ENCODE results near the gene NYNRIN.

The NYNRIN gene

DNA sequence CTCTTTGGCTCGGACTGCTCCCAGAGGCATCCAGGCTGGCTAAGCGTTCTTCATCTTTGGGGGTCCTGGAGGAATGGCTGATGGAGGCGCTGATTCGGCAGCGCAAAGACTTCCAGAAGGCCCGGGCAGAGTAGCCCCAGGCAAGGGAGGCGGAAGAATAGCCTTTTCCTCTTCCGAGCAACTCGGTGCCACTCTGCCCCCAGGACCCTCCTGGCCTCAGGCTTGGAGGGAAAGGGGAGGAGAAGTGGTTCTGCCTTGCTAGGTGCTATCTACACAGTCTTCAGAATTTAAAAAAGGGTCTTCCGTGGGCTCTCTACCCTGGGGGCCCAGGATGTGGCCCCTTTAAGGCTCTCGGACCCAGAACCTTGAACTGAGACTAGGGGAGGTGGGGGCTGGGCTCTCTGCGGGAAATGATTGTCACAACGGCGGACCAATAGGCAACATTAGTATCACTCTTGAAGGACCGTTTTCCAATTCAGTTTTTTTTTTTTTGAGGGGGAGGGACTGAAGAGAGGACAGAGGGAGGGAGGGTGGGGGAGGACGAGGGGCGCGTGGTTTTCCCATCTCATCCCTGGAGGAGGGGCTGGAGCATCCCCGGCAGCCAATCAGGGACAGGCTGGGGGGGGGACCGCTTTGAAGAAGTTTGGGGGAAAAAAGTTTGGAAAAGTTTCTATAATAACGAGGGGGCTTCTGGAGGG lies 31.1 kb upstream of the NYNRIN start, which contains the start of gene NFATC4:
NFATC4 (plus strand) TSS at position 671 of the 698 bp plus-strand sequence. CDS start 157 bp downstream, outside the sequence.
- peak within 1 kb of the TSS; percentile 93 for H3K27ac ChIP-seq (ENCODE audit: low read length, poor library complexity, severe bottlenecking)

DNA sequence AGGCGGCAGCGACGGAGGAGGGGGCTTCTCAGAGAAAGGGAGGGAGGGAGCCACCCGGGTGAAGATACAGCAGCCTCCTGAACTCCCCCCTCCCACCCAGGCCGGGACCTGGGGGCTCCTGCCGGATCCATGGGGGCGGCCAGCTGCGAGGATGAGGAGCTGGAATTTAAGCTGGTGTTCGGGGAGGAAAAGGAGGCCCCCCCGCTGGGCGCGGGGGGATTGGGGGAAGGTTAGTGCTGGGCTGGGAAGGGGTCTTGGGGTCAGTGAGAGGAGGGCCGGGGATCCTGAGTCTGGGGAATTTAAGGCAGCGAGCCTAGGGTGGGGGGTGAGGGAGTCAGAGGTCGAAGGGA lies 30.6 kb upstream of the NYNRIN start:
- Histone ChIP-seq H2AFZ (ENCODE audit: low read depth, low read length) (peak overlapping the region; percentile 11), H2BK120ac (ENCODE audit: low read depth, low read length) (peak overlapping the region; percentile 100), H3K4me1 (ENCODE audit: control insufficient read depth, insufficient read depth, low read depth, low read length) (peaks cover 33% of the 10 kb centered on the region), H3K4me2 (ENCODE audit: low read length, poor library complexity, severe bottlenecking) (peak overlapping the region; percentile 99), H3K18ac (ENCODE audit: low read depth in 1 of 2, low read length in 2 of 2) (peak overlapping the region; percentile 96 to 98), H3K9me3 (ENCODE audit: control insufficient read depth, low read length) (no peaks in the 10 kb centered on the region), H3K9ac (ENCODE audit: low read length) (peak overlapping the region; percentile 98), H4K8ac (ENCODE audit: low read length) (peak overlapping the region; percentile 95), H2BK12ac (ENCODE audit: low read length in 2 of 2) (peak overlapping the region in 1 of 2 experiments; percentile 51), H3K36me3 (ENCODE audit: control insufficient read depth in 1 of 2, insufficient read depth in 2 of 2, low read depth in 1 of 2, low read length in 2 of 2) (peaks cover 20 to 35% of the 10 kb centered on the region in 2 experiments), H2BK15ac (ENCODE audit: low read depth, poor library complexity, severe bottlenecking) (peak overlapping the region; percentile 99), H3K23ac (ENCODE audit: low read length in 2 of 2) (peak overlapping the region; percentile 31 to 54), H2AK5ac (ENCODE audit: low read length, severe bottlenecking) (no peak overlapping the region), H3K27me3 (ENCODE audit: control insufficient read depth in 1 of 2, insufficient read depth in 1 of 2, low read length in 2 of 2) (no peaks in the 10 kb centered on the region), H3K14ac (ENCODE audit: low read length in 2 of 2) (peak overlapping the region; percentile 69 to 94), H3K27ac (ENCODE audit: low read length, poor library complexity, severe bottlenecking) (peak overlapping the region; percentile 52), H3K79me1 (replicated peaks; ENCODE audit: low read length, poor library complexity, severe bottlenecking) (peaks cover 12% of the 10 kb centered on the region), H2BK5ac (ENCODE audit: low read depth, low read length, poor library complexity, severe bottlenecking) (peak overlapping the region; percentile 32), H3K4ac (ENCODE audit: low read depth in 1 of 2, low read length in 2 of 2) (peak overlapping the region; percentile 96 to 98), H4K91ac (ENCODE audit: low read length) (peak overlapping the region; percentile 90), H3K4me3 (ENCODE audit: insufficient read depth in 1 of 2, low read depth in 1 of 2, low read length in 2 of 2) (peak overlapping the region; percentile 81 to 89)
- WGBS, result 3% methylated on average over 14 of the region's 15 CpGs
- DNase-seq, result no peak

More for the DNA sequence above, 31.1 kb upstream of the NYNRIN start, which contains the start of gene NFATC4:
- peak within 1 kb of the TSS; percentile 99 for H3K4ac ChIP-seq (ENCODE audit: low read depth in 1 of 2, low read length in 2 of 2)
- H4K91ac ChIP-seq (ENCODE audit: low read length), result peak within 1 kb of the TSS; percentile 99
- H3K79me1 ChIP-seq (replicated peaks; ENCODE audit: low read length, poor library complexity, severe bottlenecking), result peaks cover 12% of the 10 kb centered on the region
- H2AK5ac ChIP-seq (ENCODE audit: low read length, severe bottlenecking), result peak within 1 kb of the TSS; percentile 44
- peak within 1 kb of the TSS; percentile 54 to 90 for H3K23ac ChIP-seq (ENCODE audit: low read length in 2 of 2)
- peaks cover 33% of the 10 kb centered on the region for H3K4me1 ChIP-seq (ENCODE audit: control insufficient read depth, insufficient read depth, low read depth, low read length)
- DNase-seq, result peak; percentile 98
- peak within 1 kb of the TSS; percentile 98 for H3K9ac ChIP-seq (ENCODE audit: low read length)
- no peaks in the 10 kb centered on the region for H3K27me3 ChIP-seq (ENCODE audit: control insufficient read depth in 1 of 2, insufficient read depth in 1 of 2, low read length in 2 of 2)
- peak within 1 kb of the TSS; percentile 100 for H2BK120ac ChIP-seq (ENCODE audit: low read depth, low read length)
- peak within 1 kb of the TSS; percentile 81 to 89 for H3K4me3 ChIP-seq (ENCODE audit: insufficient read depth in 1 of 2, low read depth in 1 of 2, low read length in 2 of 2)
- H3K14ac ChIP-seq (ENCODE audit: low read length in 2 of 2), result peak within 1 kb of the TSS; percentile 94
- peak within 1 kb of the TSS; percentile 11 for H2AFZ ChIP-seq (ENCODE audit: low read depth, low read length)
- H2BK15ac ChIP-seq (ENCODE audit: low read depth, poor library complexity, severe bottlenecking), result peak within 1 kb of the TSS; percentile 99
- H3K18ac ChIP-seq (ENCODE audit: low read depth in 1 of 2, low read length in 2 of 2), result peak within 1 kb of the TSS; percentile 96 to 98
- under 1% methylated on average over 17 of the region's 21 CpGs for WGBS
- H3K36me3 ChIP-seq (ENCODE audit: control insufficient read depth in 1 of 2, insufficient read depth in 2 of 2, low read depth in 1 of 2, low read length in 2 of 2), result peaks cover 17 to 29% of the 10 kb centered on the region in 2 experiments
- H3K9me3 ChIP-seq (ENCODE audit: control insufficient read depth, low read length), result no peaks in the 10 kb centered on the region
- peak within 1 kb of the TSS; percentile 99 for H4K8ac ChIP-seq (ENCODE audit: low read length)
- H3K4me2 ChIP-seq (ENCODE audit: low read length, poor library complexity, severe bottlenecking), result peak within 1 kb of the TSS; percentile 99
- H2BK5ac ChIP-seq (ENCODE audit: low read depth, low read length, poor library complexity, severe bottlenecking), result peak within 1 kb of the TSS; percentile 73
- peak within 1 kb of the TSS; percentile 83 to 94 for H2BK12ac ChIP-seq (ENCODE audit: low read length in 2 of 2)

GRCh38 chr14:24368562-24369252 lies 30.1 kb upstream of the NYNRIN start:
- DNase-seq, result peak; percentile 83
- Histone ChIP-seq H2BK120ac (ENCODE audit: low read depth, low read length) (peak overlapping the region; percentile 100), H2BK15ac (ENCODE audit: low read depth, poor library complexity, severe bottlenecking) (peak overlapping the region; percentile 99), H3K9ac (ENCODE audit: low read length) (peak overlapping the region; percentile 98), H3K4me2 (ENCODE audit: low read length, poor library complexity, severe bottlenecking) (peak overlapping the region; percentile 99), H3K4me1 (ENCODE audit: control insufficient read depth, insufficient read depth, low read depth, low read length) (peaks cover 33% of the 10 kb centered on the region), H3K27ac (ENCODE audit: low read length, poor library complexity, severe bottlenecking) (peak overlapping the region; percentile 30), H2AFZ (ENCODE audit: low read depth, low read length) (no peak overlapping the region), H3K79me1 (replicated peaks; ENCODE audit: low read length, poor library complexity, severe bottlenecking) (peaks cover 12% of the 10 kb centered on the region), H3K9me3 (ENCODE audit: control insufficient read depth, low read length) (no peaks in the 10 kb centered on the region), H3K23ac (ENCODE audit: low read length in 2 of 2) (peak overlapping the region; percentile 54 to 90), H3K18ac (ENCODE audit: low read depth in 1 of 2, low read length in 2 of 2) (peak overlapping the region; percentile 96 to 98), H4K8ac (ENCODE audit: low read length) (peak overlapping the region; percentile 95), H2BK12ac (ENCODE audit: low read length in 2 of 2) (peak overlapping the region; percentile 31 to 65), H3K4me3 (ENCODE audit: insufficient read depth in 1 of 2, low read depth in 1 of 2, low read length in 2 of 2) (peak overlapping the region; percentile 81 to 89), H2AK5ac (ENCODE audit: low read length, severe bottlenecking) (peak overlapping the region; percentile 44), H3K36me3 (ENCODE audit: control insufficient read depth in 1 of 2, insufficient read depth in 2 of 2, low read depth in 1 of 2, low read length in 2 of 2) (peaks cover 25 to 40% of the 10 kb centered on the region in 2 experiments), H2BK5ac (ENCODE audit: low read depth, low read length, poor library complexity, severe bottlenecking) (no peak overlapping the region), H3K27me3 (ENCODE audit: control insufficient read depth in 1 of 2, insufficient read depth in 1 of 2, low read length in 2 of 2) (no peaks in the 10 kb centered on the region), H3K14ac (ENCODE audit: low read length in 2 of 2) (peak overlapping the region; percentile 94), H3K4ac (ENCODE audit: low read depth in 1 of 2, low read length in 2 of 2) (peak overlapping the region; percentile 96 to 98), H4K91ac (ENCODE audit: low read length) (peak overlapping the region; percentile 94)
- WGBS, result 4% methylated on average over 24 of the region's 52 CpGs

DNA sequence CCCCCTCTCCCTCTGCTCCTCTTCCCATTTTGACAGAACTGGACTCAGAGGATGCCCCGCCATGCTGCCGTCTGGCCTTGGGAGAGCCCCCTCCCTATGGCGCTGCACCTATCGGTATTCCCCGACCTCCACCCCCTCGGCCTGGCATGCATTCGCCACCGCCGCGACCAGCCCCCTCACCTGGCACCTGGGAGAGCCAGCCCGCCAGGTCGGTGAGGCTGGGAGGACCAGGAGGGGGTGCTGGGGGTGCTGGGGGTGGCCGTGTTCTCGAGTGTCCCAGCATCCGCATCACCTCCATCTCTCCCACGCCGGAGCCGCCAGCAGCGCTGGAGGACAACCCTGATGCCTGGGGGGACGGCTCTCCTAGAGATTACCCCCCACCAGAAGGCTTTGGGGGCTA lies 29.3 kb upstream of the NYNRIN start:
- WGBS, result 82% methylated on average over 18 of the region's 20 CpGs
- H3K9ac ChIP-seq (ENCODE audit: low read length), result peak overlapping the region; percentile 98

More for the DNA sequence above, 29.3 kb upstream of the NYNRIN start:
- Histone ChIP-seq H3K9me3 (ENCODE audit: control insufficient read depth, low read length) (no peaks in the 10 kb centered on the region), H3K4me2 (ENCODE audit: low read length, poor library complexity, severe bottlenecking) (no peak overlapping the region), H2BK12ac (ENCODE audit: low read length in 2 of 2) (peak overlapping the region in 1 of 2 experiments; percentile 80), H4K8ac (ENCODE audit: low read length) (no peak overlapping the region), H3K27ac (ENCODE audit: low read length, poor library complexity, severe bottlenecking) (no peak overlapping the region), H3K23ac (ENCODE audit: low read length in 2 of 2) (no peak overlapping the region), H2AFZ (ENCODE audit: low read depth, low read length) (no peak overlapping the region), H2BK15ac (ENCODE audit: low read depth, poor library complexity, severe bottlenecking) (no peak overlapping the region), H3K27me3 (ENCODE audit: control insufficient read depth in 1 of 2, insufficient read depth in 1 of 2, low read length in 2 of 2) (no peaks in the 10 kb centered on the region), H2AK5ac (ENCODE audit: low read length, severe bottlenecking) (no peak overlapping the region), H3K18ac (ENCODE audit: low read depth in 1 of 2, low read length in 2 of 2) (peak overlapping the region in 1 of 2 experiments; percentile 98), H3K4me3 (ENCODE audit: insufficient read depth in 1 of 2, low read depth in 1 of 2, low read length in 2 of 2) (peak overlapping the region in 1 of 2 experiments; percentile 89), H2BK5ac (ENCODE audit: low read depth, low read length, poor library complexity, severe bottlenecking) (no peak overlapping the region), H3K4me1 (ENCODE audit: control insufficient read depth, insufficient read depth, low read depth, low read length) (peaks cover 33% of the 10 kb centered on the region), H4K91ac (ENCODE audit: low read length) (peak overlapping the region; percentile 85), H3K79me1 (replicated peaks; ENCODE audit: low read length, poor library complexity, severe bottlenecking) (peaks cover 12% of the 10 kb centered on the region), H2BK120ac (ENCODE audit: low read depth, low read length) (no peak overlapping the region), H3K36me3 (ENCODE audit: control insufficient read depth in 1 of 2, insufficient read depth in 2 of 2, low read depth in 1 of 2, low read length in 2 of 2) (peaks cover 31 to 47% of the 10 kb centered on the region in 2 experiments), H3K14ac (ENCODE audit: low read length in 2 of 2) (no peak overlapping the region), H3K4ac (ENCODE audit: low read depth in 1 of 2, low read length in 2 of 2) (peak overlapping the region in 1 of 2 experiments; percentile 62)
- no peak for DNase-seq
